OCI-LY3 (cell line): ENCODE results near the gene MIF4GD.

Experiments
- CTCF ChIP-seq: fragments of 200-600, 300-600 bp; sonication (generic); IDR thresholded peaks from 2 replicates; pipeline ENCODE4 v1.5.1; 2014; ENCODE audit warnings: antibody characterized with exemption, low read length, low read depth
- EZH2phosphoT487 ChIP-seq: fragments of 200-600 bp; shearing (Covaris generic); IDR thresholded peaks from 2 replicates; pipeline ENCODE4 v1.6.1; 2018; ENCODE audit warnings: antibody characterized with exemption, mixed run types, low read depth

- no peak for TF ChIP-seq CTCF
- TF ChIP-seq EZH2phosphoT487, result no peak
Observed at GRCh38 chr17:75241502-75241901, 29.5 kb downstream of the MIF4GD start.
